Lower lobe of right lung (tissue), 2 donors: ENCODE measurements around the gene NECTIN3. TPM values are rescaled to one million over a fixed set of nuclear protein-coding genes. Genes with fewer than 3 reads are reported as not detected.
A peak's percentile ranks its signal among the peaks of the same experiment; 100 is the strongest.

Source experiments
- ATAC-seq, 2 donors: fragments of 200-7000 bp; cut with Tn5 transposase; one replicate each; pipeline ENCODE4 v1.9.1; 2020 to 2022; ENCODE audit warnings: mild to moderate bottlenecking in 2 of 2, moderate library complexity in 2 of 2
- DNase-seq: peaks from one replicate; pipeline ENCODE4 v3.0.0-alpha.2; 2020
- H3K27ac ChIP-seq: fragments of 200-600 bp; one replicate; pipeline ENCODE4 v1.8.0; 2022
- H3K27me3 ChIP-seq: fragments of 200-600 bp; one replicate; pipeline ENCODE4 v1.8.0; 2022; ENCODE audit warnings: low read depth
- H3K36me3 ChIP-seq: fragments of 200-600 bp; one replicate; pipeline ENCODE4 v1.8.0; 2022; ENCODE audit warnings: mild to moderate bottlenecking
- H3K4me1 ChIP-seq: fragments of 200-600 bp; one replicate; pipeline ENCODE4 v1.8.0; 2022
- H3K4me3 ChIP-seq: fragments of 200-600 bp; one replicate; pipeline ENCODE4 v1.8.0; 2022; ENCODE audit warnings: mild to moderate bottlenecking
- H3K9me3 ChIP-seq: fragments of 200-600 bp; one replicate; pipeline ENCODE4 v1.8.0; 2022
- CTCF ChIP-seq: fragments of 200-600 bp; IDR thresholded peaks from one replicate; pipeline ENCODE4 v1.8.0; 2022; ENCODE audit warnings: antibody characterized with exemption, mild to moderate bottlenecking
- intact Hi-C: fragments of 100-400 bp; cut with DNase I; formaldehyde crosslinking; loops from one replicate; pipeline ENCODE4 v1.11.0; 2022
- long read RNA-seq: library from polyadenylated mRNA; unstranded; transcript quantifications from one replicate; pipeline ENCODE4 v2.0.0, GENCODE V29; 2021
- total RNA-seq: library from RNA; stranded (reverse); fragmentation: NEBNext Ultra II Directional; extraction: Animal tissue kit (Norgen Biotek cat#: 25700); gene quantifications from one replicate; pipeline ENCODE4 v1.2.1, GENCODE V29; 2021
- donor health status: DM: no; HTN: yes; CAD: no; lungs with severe emphysema.

The NECTIN3 gene
- total RNA-seq: 25.1 TPM
- long read RNA-seq, transcript NECTIN3-206 (6 exons, 3,664 nt): major isoform, 11 of 14 reads
- long read RNA-seq, partial matches to known transcripts: 1 of 14 reads
- long read RNA-seq, other reads (novel, unspliced or antisense): 2 of 14 reads

DNA sequence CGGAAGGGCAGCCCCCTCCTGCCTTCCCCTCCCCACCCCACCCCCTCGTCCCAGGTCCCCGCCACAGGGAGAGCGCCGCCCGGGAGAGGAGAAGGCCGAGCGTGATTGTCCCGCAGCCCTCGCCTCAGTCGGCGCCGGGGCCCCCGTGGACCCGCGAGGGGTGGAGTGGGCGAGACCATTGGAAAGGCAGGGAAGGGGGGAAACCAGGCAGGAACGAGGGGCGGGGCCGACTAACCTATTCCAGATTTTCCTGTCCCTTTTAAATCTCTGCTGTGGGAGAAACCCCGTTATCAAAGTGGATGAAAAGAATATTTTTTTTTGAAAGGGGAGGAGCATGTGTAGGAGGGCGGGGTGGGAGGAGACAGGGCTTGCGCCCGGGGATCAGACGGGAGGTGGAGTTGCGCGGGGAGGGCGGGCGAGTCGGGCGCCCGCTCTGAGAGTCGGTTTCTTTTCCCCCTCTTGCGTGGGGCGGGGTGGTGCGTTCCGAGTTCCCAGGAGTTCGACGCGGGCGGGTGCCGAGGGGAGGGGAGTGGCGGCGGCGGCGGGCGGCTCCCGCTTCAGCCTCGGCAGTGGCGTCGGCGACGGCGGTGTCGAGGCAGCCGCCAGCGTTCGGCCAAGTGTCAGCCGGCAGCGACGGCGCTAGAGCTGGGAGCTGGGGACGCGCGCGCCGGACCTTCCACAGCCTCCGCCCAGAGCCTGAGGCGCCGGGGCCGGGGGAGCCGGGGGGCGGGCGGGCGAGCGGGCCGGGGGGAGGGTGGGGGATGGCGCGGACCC, at the start of gene NECTIN3:
Gene NECTIN3, plus strand, starts transcription at position 560 of the 774 bp plus-strand sequence. Its CDS starts 202 bp downstream, at position 762.
- Histone ChIP-seq H3K36me3 (no peaks in the 10 kb centered on the region), H3K4me3 (peak within 1 kb of the TSS; percentile 87), H3K27me3 (no peaks in the 10 kb centered on the region), H3K27ac (peak within 1 kb of the TSS; percentile 85), H3K9me3 (no peaks in the 10 kb centered on the region), H3K4me1 (peaks cover 30% of the 10 kb centered on the region)
- intact Hi-C loops: no loop called here
- DNase-seq (peak; percentile 93), ATAC-seq (peak; percentile 95 to 96)
- no peak for TF ChIP-seq CTCF

DNA sequence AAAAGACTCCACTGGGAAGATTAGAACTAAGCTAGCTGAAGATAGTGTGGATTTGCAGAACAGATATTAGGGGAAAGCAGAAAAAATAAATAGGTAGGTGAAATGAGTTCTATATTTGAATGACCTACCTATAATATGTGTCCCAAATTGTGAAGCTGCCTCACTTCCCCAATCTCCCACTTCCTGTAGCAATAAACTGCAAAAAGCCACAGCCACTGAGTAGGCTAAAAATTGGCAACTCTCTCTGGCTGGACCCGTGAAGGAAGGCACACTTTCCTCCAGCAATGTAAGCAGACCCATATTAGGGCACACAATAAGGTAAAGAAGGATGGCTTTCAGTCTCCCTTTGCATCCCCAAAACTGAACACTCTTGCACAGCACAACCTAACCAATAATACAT, 43.7 kb upstream of the NECTIN3 start:
- Histone ChIP-seq H3K4me1 (no peaks in the 10 kb centered on the region), H3K27me3 (no peaks in the 10 kb centered on the region), H3K36me3 (no peaks in the 10 kb centered on the region), H3K27ac (no peak overlapping the region), H3K9me3 (no peaks in the 10 kb centered on the region), H3K4me3 (no peak overlapping the region)
- intact Hi-C loops: no loop called here
- ATAC-seq (no peak), DNase-seq (no peak)
- TF ChIP-seq CTCF: no peak

- Histone ChIP-seq H3K27ac (no peak overlapping the region), H3K27me3 (no peaks in the 10 kb centered on the region), H3K9me3 (no peaks in the 10 kb centered on the region), H3K4me1 (no peaks in the 10 kb centered on the region), H3K36me3 (no peaks in the 10 kb centered on the region), H3K4me3 (no peak overlapping the region)
- DNase-seq: no peak
- intact Hi-C loops: no loop called here
- no peak for ATAC-seq
- no peak for TF ChIP-seq CTCF
These were observed 40.1 kb upstream of the NECTIN3 start for GRCh38 chr3:111031538-111031937.

DNA sequence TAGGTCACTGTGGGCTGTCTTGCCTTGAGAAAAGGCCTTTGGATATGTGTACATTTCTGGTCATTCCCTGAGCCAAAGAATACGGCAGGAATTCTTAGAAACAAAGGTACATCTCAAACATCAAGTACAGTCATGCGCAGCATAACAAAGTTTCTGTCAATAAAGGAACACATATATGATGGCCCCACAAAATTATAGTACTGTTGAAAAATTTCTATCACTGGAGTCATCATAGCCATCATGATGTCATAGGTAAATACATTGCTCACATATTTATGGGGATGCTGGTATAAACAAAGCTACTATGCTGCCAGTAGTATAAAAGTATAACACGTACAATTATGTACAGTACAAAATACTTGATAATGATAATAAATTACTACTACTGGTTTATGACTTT, 38.9 kb upstream of the NECTIN3 start:
- ATAC-seq (no peak), DNase-seq (no peak)
- Histone ChIP-seq H3K27ac (no peak overlapping the region), H3K36me3 (no peaks in the 10 kb centered on the region), H3K27me3 (no peaks in the 10 kb centered on the region), H3K4me3 (no peak overlapping the region), H3K9me3 (no peaks in the 10 kb centered on the region), H3K4me1 (no peaks in the 10 kb centered on the region)
- TF ChIP-seq CTCF: no peak
- intact Hi-C loops: no loop called here

DNA sequence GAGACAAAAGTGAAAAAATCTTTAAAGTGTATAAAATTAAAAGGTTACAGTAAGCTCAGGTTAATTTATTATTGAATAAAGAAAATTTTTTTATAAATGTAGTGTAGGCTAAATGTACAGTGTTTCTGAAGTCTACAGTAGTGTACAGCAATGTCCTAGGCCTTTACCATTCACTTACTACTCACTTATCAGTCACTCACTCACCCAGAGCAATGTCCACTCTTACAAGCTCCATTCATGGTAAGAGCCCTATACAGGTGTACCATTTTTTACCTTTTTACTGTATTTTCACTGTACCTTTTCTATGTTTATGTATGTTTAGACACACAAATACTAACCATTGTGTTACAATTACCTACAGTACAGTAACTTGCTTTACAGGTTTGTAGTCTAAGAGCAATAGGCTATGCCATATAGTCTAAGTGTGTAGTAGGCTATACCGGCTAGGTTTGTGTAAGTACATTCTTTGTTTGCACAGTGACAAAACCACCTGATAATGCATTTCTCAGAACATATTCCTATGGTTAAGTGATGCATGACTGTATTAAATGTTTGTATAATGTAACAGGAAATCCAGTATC, 38.1 kb upstream of the NECTIN3 start:
- Histone ChIP-seq H3K36me3 (no peaks in the 10 kb centered on the region), H3K4me3 (no peak overlapping the region), H3K4me1 (no peaks in the 10 kb centered on the region), H3K27ac (no peak overlapping the region), H3K9me3 (no peaks in the 10 kb centered on the region), H3K27me3 (no peaks in the 10 kb centered on the region)
- no peak for DNase-seq
- TF ChIP-seq CTCF: no peak
- no peak for ATAC-seq
- intact Hi-C loops: no loop called here
